SU-DHL-6 (cell line): ENCODE results near the gene TMEM151A.
A peak's percentile ranks its signal among the peaks of the same experiment; 100 is the strongest.
"Not testable (repeated sequence)": the region's sequence is repeated elsewhere in the genome, so short reads cannot be mapped to it uniquely, and the experiment has no call there.

Source experiments
- H2AFZ ChIP-seq: fragments of 200-600 bp; sonication (generic); 2 replicates; pipeline ENCODE4 v1.6.1; 2014; ENCODE audit warnings: low read depth, mild to moderate bottlenecking, moderate library complexity, mixed read lengths, antibody characterized with exemption, low read length; ENCODE audit not compliant: severe bottlenecking
- H3F3A ChIP-seq: fragments of 200-600 bp; shearing (Covaris generic); 2 replicates; pipeline ENCODE4 v1.6.0; 2016; ENCODE audit warnings: antibody characterized with exemption, mild to moderate bottlenecking; ENCODE audit not compliant: insufficient read depth
- H3K27ac ChIP-seq: fragments of 200-600 bp; sonication (generic); 2 replicates; pipeline ENCODE4 v1.5.1; 2016; ENCODE audit warnings: low read depth, mild to moderate bottlenecking, low read length, moderate library complexity, mixed read lengths
- H3K27me3 ChIP-seq: fragments of 200-600 bp; sonication (generic), shearing (Covaris generic); 2 replicates; pipeline ENCODE4 v1.6.0; 2014; ENCODE audit warnings: mild to moderate bottlenecking, low read length
- H3K36me3 ChIP-seq: fragments of 200-600 bp; sonication (generic); 2 replicates; pipeline ENCODE4 v1.6.1; 2014; ENCODE audit warnings: mild to moderate bottlenecking, low read length, mixed read lengths
- H3K4me2 ChIP-seq: fragments of 300-600, 200-600 bp; shearing (Covaris generic), sonication (generic); 2 replicates; pipeline ENCODE4 v1.6.0; 2014; ENCODE audit warnings: low read length, low read depth, mild to moderate bottlenecking; ENCODE audit not compliant: poor library complexity, severe bottlenecking
- H3K4me3 ChIP-seq: fragments of 200-600 bp; sonication (generic); 2 replicates; pipeline ENCODE4 v1.5.1; 2014; ENCODE audit warnings: antibody characterized with exemption, low read length, mild to moderate bottlenecking, mixed read lengths; ENCODE audit not compliant: insufficient read depth, poor library complexity, severe bottlenecking
- H3K79me2 ChIP-seq: fragments of 200-600 bp; sonication (generic); 2 replicates; pipeline ENCODE4 v1.6.1; 2014; ENCODE audit warnings: mild to moderate bottlenecking, low read length, moderate library complexity; ENCODE audit not compliant: insufficient read depth
- H3K9ac ChIP-seq: fragments of 200-600 bp; sonication (generic); 2 replicates; pipeline ENCODE4 v1.7.0; 2014; ENCODE audit warnings: mild to moderate bottlenecking, low read length
- H3K9me2 ChIP-seq: fragments of 200-600 bp; sonication (generic); replicated peaks from 2 replicates; pipeline ENCODE4 v1.6.1; 2014; ENCODE audit warnings: low read length; ENCODE audit not compliant: insufficient read depth
- H3K9me3 ChIP-seq: fragments of 200-600 bp; sonication (generic); 2 replicates; pipeline ENCODE4 v1.6.1; 2014; ENCODE audit warnings: low read length, mixed read lengths; ENCODE audit not compliant: insufficient read depth
- H4K20me1 ChIP-seq: fragments of 200-600 bp; sonication (generic); 2 replicates; pipeline ENCODE4 v1.6.1; 2014; ENCODE audit warnings: low read depth, mild to moderate bottlenecking, antibody characterized with exemption, low read length, moderate library complexity, mixed read lengths
- EZH2phosphoT487 ChIP-seq: fragments of 200-600 bp; sonication (generic), shearing (Covaris generic); conservative IDR thresholded peaks from 2 replicates; pipeline ENCODE4 v1.6.1; 2018; ENCODE audit warnings: mild to moderate bottlenecking, antibody characterized with exemption, low read length, moderate library complexity, mixed read lengths
- TF ChIP-seq, protein P1 (sequence below): fragments of 200-600 bp; sonication (generic); IDR thresholded peaks from one replicate; pipeline ENCODE4 v1.5.1; 2017; ENCODE audit warnings: antibody characterized with exemption, mild to moderate bottlenecking, low read length, moderate library complexity; ENCODE audit not compliant: insufficient read depth, poor library complexity, severe bottlenecking

TMEM151A gene

DNA sequence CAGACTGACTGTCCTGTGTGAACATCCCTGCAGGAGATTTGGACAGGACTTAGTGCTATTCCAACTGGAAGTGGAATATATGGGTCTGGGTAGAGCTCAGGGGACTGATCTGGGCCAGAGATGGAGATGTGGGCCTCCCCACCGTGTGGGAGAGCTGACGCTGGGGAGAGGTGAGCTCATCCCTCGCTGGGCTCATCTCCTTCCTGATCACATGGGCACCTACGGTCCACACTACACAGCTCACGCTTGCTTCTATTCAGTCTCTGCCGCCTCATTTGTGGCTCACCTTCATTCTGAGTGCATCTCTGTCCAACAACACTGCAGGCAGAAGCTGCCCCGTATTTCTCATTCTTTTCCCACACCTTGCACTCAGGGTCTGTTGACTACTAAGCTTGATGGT is 39.9 kb upstream of the TMEM151A start:
- no peak overlapping the region for H3K4me2 ChIP-seq
- no peaks in the 10 kb centered on the region for H4K20me1 ChIP-seq
- H3K9me3 ChIP-seq = no peaks in the 10 kb centered on the region
- H3K36me3 ChIP-seq = no peaks in the 10 kb centered on the region
- H3K9ac ChIP-seq = no peak overlapping the region
- H3K9me2 ChIP-seq = no peaks in the 10 kb centered on the region
- no peaks in the 10 kb centered on the region for H3F3A ChIP-seq
- H3K27ac ChIP-seq = no peak overlapping the region
- H3K79me2 ChIP-seq = no peaks in the 10 kb centered on the region
- TF ChIP-seq, protein P1, sequence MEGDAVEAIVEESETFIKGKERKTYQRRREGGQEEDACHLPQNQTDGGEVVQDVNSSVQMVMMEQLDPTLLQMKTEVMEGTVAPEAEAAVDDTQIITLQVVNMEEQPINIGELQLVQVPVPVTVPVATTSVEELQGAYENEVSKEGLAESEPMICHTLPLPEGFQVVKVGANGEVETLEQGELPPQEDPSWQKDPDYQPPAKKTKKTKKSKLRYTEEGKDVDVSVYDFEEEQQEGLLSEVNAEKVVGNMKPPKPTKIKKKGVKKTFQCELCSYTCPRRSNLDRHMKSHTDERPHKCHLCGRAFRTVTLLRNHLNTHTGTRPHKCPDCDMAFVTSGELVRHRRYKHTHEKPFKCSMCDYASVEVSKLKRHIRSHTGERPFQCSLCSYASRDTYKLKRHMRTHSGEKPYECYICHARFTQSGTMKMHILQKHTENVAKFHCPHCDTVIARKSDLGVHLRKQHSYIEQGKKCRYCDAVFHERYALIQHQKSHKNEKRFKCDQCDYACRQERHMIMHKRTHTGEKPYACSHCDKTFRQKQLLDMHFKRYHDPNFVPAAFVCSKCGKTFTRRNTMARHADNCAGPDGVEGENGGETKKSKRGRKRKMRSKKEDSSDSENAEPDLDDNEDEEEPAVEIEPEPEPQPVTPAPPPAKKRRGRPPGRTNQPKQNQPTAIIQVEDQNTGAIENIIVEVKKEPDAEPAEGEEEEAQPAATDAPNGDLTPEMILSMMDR = no peak
- no peak for TF ChIP-seq EZH2phosphoT487
- H3K27me3 ChIP-seq = no peaks in the 10 kb centered on the region
- no peak overlapping the region for H3K4me3 ChIP-seq
- H2AFZ ChIP-seq = no peak overlapping the region

DNA sequence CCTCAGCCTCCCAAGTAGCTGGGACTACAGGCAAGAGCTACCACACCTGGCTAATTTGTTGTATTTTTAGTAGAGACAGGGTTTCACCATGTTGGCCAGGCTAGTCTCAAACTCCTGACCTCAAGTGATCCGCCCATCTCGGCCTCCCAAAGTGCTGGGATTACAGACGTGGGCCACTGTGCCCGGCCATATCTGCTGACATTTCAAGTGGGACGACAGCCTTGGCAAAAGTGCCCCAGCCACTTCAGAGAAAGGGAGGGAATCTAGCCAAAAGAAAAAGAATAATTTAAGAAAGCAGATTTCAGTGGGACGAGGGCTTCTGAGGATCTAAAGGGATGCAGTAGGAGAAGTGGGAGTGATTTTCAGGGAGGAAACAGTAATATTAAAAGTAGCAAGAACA is 38.6 kb upstream of the TMEM151A start:
- H3K27ac ChIP-seq, H3K9ac ChIP-seq, H4K20me1 ChIP-seq, H3K9me2 ChIP-seq, H3K4me2 ChIP-seq, H3K4me3 ChIP-seq, H3K79me2 ChIP-seq, H3F3A ChIP-seq, H3K27me3 ChIP-seq, H2AFZ ChIP-seq, H3K36me3 ChIP-seq, H3K9me3 ChIP-seq: not testable (repeated sequence)

DNA sequence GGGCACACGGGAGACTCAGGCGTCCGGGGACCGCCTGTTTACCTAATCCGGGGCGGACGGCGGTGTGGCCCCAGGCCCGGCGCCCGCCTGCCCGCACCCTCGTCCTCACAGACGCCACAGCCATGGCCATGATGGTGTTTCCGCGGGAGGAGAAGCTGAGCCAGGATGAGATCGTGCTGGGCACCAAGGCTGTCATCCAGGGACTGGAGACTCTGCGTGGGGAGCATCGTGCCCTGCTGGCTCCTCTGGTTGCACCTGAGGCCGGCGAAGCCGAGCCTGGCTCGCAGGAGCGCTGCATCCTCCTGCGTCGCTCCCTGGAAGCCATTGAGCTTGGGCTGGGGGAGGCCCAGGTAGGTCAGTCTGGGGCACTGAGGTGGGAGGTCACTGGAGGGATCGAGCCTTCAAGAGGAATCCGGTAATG is 33.2 kb upstream of the TMEM151A start:
- Histone ChIP-seq H3F3A (no peaks in the 10 kb centered on the region), H3K27ac (no peak overlapping the region), H4K20me1 (no peaks in the 10 kb centered on the region), H2AFZ (no peak overlapping the region), H3K79me2 (no peaks in the 10 kb centered on the region; the same call in 1 of the 2 replicates), H3K9me3 (no peaks in the 10 kb centered on the region), H3K4me2 (peak overlapping the region; percentile 78), H3K9ac (peak overlapping the region; percentile 88), H3K4me3 (peak overlapping the region; percentile 90), H3K27me3 (no peaks in the 10 kb centered on the region), H3K9me2 (no peaks in the 10 kb centered on the region), H3K36me3 (no peaks in the 10 kb centered on the region)
- TF ChIP-seq, protein P1 = no peak
- TF ChIP-seq EZH2phosphoT487 = no peak

DNA sequence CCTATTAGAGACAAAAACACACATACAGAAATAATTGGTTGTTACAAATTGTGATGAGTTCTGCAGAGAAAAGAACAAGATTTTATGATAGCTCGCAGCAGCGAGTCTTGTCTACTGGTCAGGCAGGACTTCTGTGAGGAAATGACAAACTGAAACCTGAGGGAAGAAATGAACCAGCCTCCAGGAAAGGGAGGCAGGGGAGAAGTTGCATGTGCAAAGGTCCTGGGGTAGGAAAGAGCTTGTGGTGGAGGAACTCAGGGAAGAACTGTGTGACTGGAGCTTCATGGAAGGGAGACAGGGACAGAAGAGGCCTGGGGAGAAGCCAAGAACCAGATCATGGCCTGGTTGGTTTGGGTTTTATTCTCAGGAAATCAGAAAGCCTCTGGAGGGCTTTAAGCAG is 32.5 kb upstream of the TMEM151A start:
- no peaks in the 10 kb centered on the region for H3K36me3 ChIP-seq
- H3K4me2 ChIP-seq = peak overlapping the region; percentile 78
- H3K27ac ChIP-seq = no peak overlapping the region
- no peaks in the 10 kb centered on the region for H3K9me3 ChIP-seq
- no peaks in the 10 kb centered on the region; the same call in 1 of the 2 replicates for H3K79me2 ChIP-seq
- H3K9me2 ChIP-seq = no peaks in the 10 kb centered on the region
- H3K9ac ChIP-seq = no peak overlapping the region; the same call in 1 of the 2 replicates
- no peak overlapping the region for H2AFZ ChIP-seq
- no peaks in the 10 kb centered on the region for H3F3A ChIP-seq
- TF ChIP-seq, protein P1 = no peak
- no peak for TF ChIP-seq EZH2phosphoT487
- H4K20me1 ChIP-seq = no peaks in the 10 kb centered on the region
- no peaks in the 10 kb centered on the region for H3K27me3 ChIP-seq
- H3K4me3 ChIP-seq = no peak overlapping the region
